IPS-15b (cell line): ENCODE measurements around the gene SPAG9.

Source experiments
- H3K27me3 ChIP-seq: one replicate; pipeline ENCODE4 v1.6.1; 2013; ENCODE audit warnings: low read length; ENCODE audit not compliant: control insufficient read depth, insufficient read depth
- H3K36me3 ChIP-seq: one replicate; pipeline ENCODE4 v1.6.1; 2013; ENCODE audit warnings: low read length; ENCODE audit not compliant: control insufficient read depth, insufficient read depth
- H3K4me1 ChIP-seq: one replicate; pipeline ENCODE4 v1.6.1; 2013; ENCODE audit warnings: mild to moderate bottlenecking, low read length; ENCODE audit not compliant: control insufficient read depth, insufficient read depth
- H3K4me3 ChIP-seq: one replicate; pipeline ENCODE4 v1.5.1; 2013; ENCODE audit warnings: low read depth, low read length
- H3K9ac ChIP-seq: one replicate; pipeline ENCODE4 v1.6.1; 2013; ENCODE audit warnings: low read depth, mild to moderate bottlenecking, low read length
- H3K9me3 ChIP-seq: one replicate; pipeline ENCODE4 v1.6.1; 2013; ENCODE audit warnings: mild to moderate bottlenecking, low read length; ENCODE audit not compliant: control insufficient read depth, insufficient read depth

The SPAG9 gene

GRCh38 chr17:51153210-51154072, 32.8 kb upstream of the SPAG9 start, which contains the start of gene NME1:
Gene NME1 (plus strand): TSS chr17:51153559. CDS start chr17:51155655, 2,096 bp downstream.
- H3K36me3 ChIP-seq: peaks cover 11% of the 10 kb centered on the region
- H3K4me3 ChIP-seq: peak within 1 kb of the TSS; percentile 94
- peaks cover 3% of the 10 kb centered on the region for H3K4me1 ChIP-seq
- no peaks in the 10 kb centered on the region for H3K27me3 ChIP-seq
- peak within 1 kb of the TSS; percentile 84 for H3K9ac ChIP-seq
- H3K9me3 ChIP-seq: no peaks in the 10 kb centered on the region

GRCh38 chr17:51152766-51153209, 32.1 kb upstream of the SPAG9 start:
- H3K27me3 ChIP-seq: no peaks in the 10 kb centered on the region
- H3K4me3 ChIP-seq: peak overlapping the region; percentile 94
- H3K9ac ChIP-seq: peak overlapping the region; percentile 56
- H3K36me3 ChIP-seq: peaks cover 6% of the 10 kb centered on the region
- H3K9me3 ChIP-seq: no peaks in the 10 kb centered on the region
- peaks cover 3% of the 10 kb centered on the region for H3K4me1 ChIP-seq

- H3K9ac ChIP-seq: no peak overlapping the region
- no peaks in the 10 kb centered on the region for H3K9me3 ChIP-seq
- no peak overlapping the region for H3K4me3 ChIP-seq
- peaks cover 3% of the 10 kb centered on the region for H3K4me1 ChIP-seq
- H3K27me3 ChIP-seq: no peaks in the 10 kb centered on the region
- no peaks in the 10 kb centered on the region for H3K36me3 ChIP-seq
These were observed 30.3 kb upstream of the SPAG9 start for GRCh38 chr17:51150932-51151331.

GRCh38 chr17:51149163-51149562, 28.5 kb upstream of the SPAG9 start:
- Histone ChIP-seq H3K36me3 (no peaks in the 10 kb centered on the region), H3K27me3 (no peaks in the 10 kb centered on the region), H3K9ac (no peak overlapping the region), H3K4me1 (peaks cover 3% of the 10 kb centered on the region), H3K4me3 (no peak overlapping the region), H3K9me3 (no peaks in the 10 kb centered on the region)

GRCh38 chr17:51147650-51148049, 27.0 kb upstream of the SPAG9 start:
- Histone ChIP-seq H3K27me3 (no peaks in the 10 kb centered on the region), H3K36me3 (no peaks in the 10 kb centered on the region), H3K4me1 (peaks cover 3% of the 10 kb centered on the region), H3K9me3 (no peaks in the 10 kb centered on the region), H3K9ac (no peak overlapping the region), H3K4me3 (no peak overlapping the region)

GRCh38 chr17:51144266-51145022, 23.8 kb upstream of the SPAG9 start:
- no peak overlapping the region for H3K9ac ChIP-seq
- no peaks in the 10 kb centered on the region for H3K36me3 ChIP-seq
- H3K4me1 ChIP-seq: peaks cover 3% of the 10 kb centered on the region

GRCh38 chr17:51142597-51142996, 21.9 kb upstream of the SPAG9 start:
- Histone ChIP-seq H3K36me3 (no peaks in the 10 kb centered on the region), H3K4me1 (peaks cover 3% of the 10 kb centered on the region), H3K9ac (no peak overlapping the region), H3K27me3 (no peaks in the 10 kb centered on the region), H3K9me3 (no peaks in the 10 kb centered on the region), H3K4me3 (no peak overlapping the region)

More at GRCh38 chr17:51144266-51145022, 23.8 kb upstream of the SPAG9 start:
- H3K4me3 ChIP-seq: no peak overlapping the region
- no peaks in the 10 kb centered on the region for H3K9me3 ChIP-seq
- H3K27me3 ChIP-seq: no peaks in the 10 kb centered on the region

- H3K9ac ChIP-seq: no peak overlapping the region
- H3K4me1 ChIP-seq: no peaks in the 10 kb centered on the region
- no peaks in the 10 kb centered on the region for H3K9me3 ChIP-seq
- H3K4me3 ChIP-seq: no peak overlapping the region
- no peaks in the 10 kb centered on the region for H3K36me3 ChIP-seq
- H3K27me3 ChIP-seq: no peaks in the 10 kb centered on the region
These were observed 15.3 kb upstream of the SPAG9 start for GRCh38 chr17:51135956-51136355.

- Histone ChIP-seq H3K36me3 (no peaks in the 10 kb centered on the region), H3K9me3 (no peaks in the 10 kb centered on the region), H3K4me3 (no peak overlapping the region)
These were observed 12.7 kb upstream of the SPAG9 start for GRCh38 chr17:51133365-51133764.

GRCh38 chr17:51132964-51133319, 12.3 kb upstream of the SPAG9 start:
- H3K9me3 ChIP-seq: no peaks in the 10 kb centered on the region
- no peaks in the 10 kb centered on the region for H3K27me3 ChIP-seq
- H3K4me1 ChIP-seq: no peaks in the 10 kb centered on the region
- no peaks in the 10 kb centered on the region for H3K36me3 ChIP-seq
- no peak overlapping the region for H3K9ac ChIP-seq
- no peak overlapping the region for H3K4me3 ChIP-seq

More at GRCh38 chr17:51133365-51133764, 12.7 kb upstream of the SPAG9 start:
- no peak overlapping the region for H3K9ac ChIP-seq
- no peaks in the 10 kb centered on the region for H3K4me1 ChIP-seq
- no peaks in the 10 kb centered on the region for H3K27me3 ChIP-seq

GRCh38 chr17:51128076-51128475, 7.4 kb upstream of the SPAG9 start:
- Histone ChIP-seq H3K9me3 (no peaks in the 10 kb centered on the region), H3K27me3 (no peaks in the 10 kb centered on the region), H3K36me3 (no peaks in the 10 kb centered on the region), H3K4me3 (no peak overlapping the region), H3K9ac (no peak overlapping the region), H3K4me1 (no peaks in the 10 kb centered on the region)
